Spleen (tissue), 11 donors: ENCODE data around the gene SCARB1. TPM values are rescaled to one million over a fixed set of nuclear protein-coding genes. Genes with fewer than 3 reads are reported as not detected.
A peak's percentile ranks its signal among the peaks of the same experiment; 100 is the strongest.

Experiments used
- DNase-seq: peaks from one replicate; pipeline ENCODE4 v3.0.0-alpha.2; 2020
- H3K27ac ChIP-seq, 8 donors: fragments of 200-600 bp; sonication (generic) in 7 of 8; 1 replicate in 4 of 8; 2 replicates in 4 of 8; pipeline versions ENCODE4 v1.5.0 to v1.8.0; 2016 to 2021; ENCODE audit warnings: inconsistent platforms in 4 of 8, mild to moderate bottlenecking in 4 of 8, moderate library complexity in 1 of 8
- H3K27me3 ChIP-seq, 7 donors: fragments of 200-600 bp; sonication (generic) in 6 of 7; replicated peaks in 1 of 7; 1 replicate in 4 of 7; 2 replicates in 3 of 7; pipeline versions ENCODE4 v1.5.0 to v1.8.0; 2016 to 2021; ENCODE audit warnings: inconsistent platforms in 3 of 7, mild to moderate bottlenecking in 1 of 7
- H3K36me3 ChIP-seq, 6 donors: fragments of 200-600 bp; sonication (generic) in 5 of 6; 1 replicate in 4 of 6; 2 replicates in 2 of 6; pipeline versions ENCODE4 v1.5.0 to v1.8.0; 2016 to 2021; ENCODE audit warnings: inconsistent platforms in 2 of 6
- H3K4me1 ChIP-seq, 6 donors: fragments of 200-600 bp; sonication (generic) in 5 of 6; 1 replicate in 3 of 6; 2 replicates in 3 of 6; pipeline versions ENCODE4 v1.5.0 to v1.8.0; 2016 to 2021; ENCODE audit warnings: inconsistent platforms in 3 of 6
- H3K4me3 ChIP-seq, 8 donors: fragments of 200-600 bp; sonication (generic) in 7 of 8; 1 replicate in 4 of 8; 2 replicates in 4 of 8; pipeline versions ENCODE4 v1.5.0 to v1.8.0; 2016 to 2021; ENCODE audit warnings: inconsistent platforms in 4 of 8, mild to moderate bottlenecking in 4 of 8, moderate library complexity in 2 of 8
- H3K9me3 ChIP-seq, 8 donors: fragments of 200-600 bp; sonication (generic) in 7 of 8; 1 replicate in 4 of 8; 2 replicates in 4 of 8; pipeline versions ENCODE4 v1.5.0 to v1.8.0; 2016 to 2021; ENCODE audit warnings: inconsistent platforms in 4 of 8
- CTCF ChIP-seq, 11 experiments: fragments of 200-600 bp in 7 of 11; fragments of 450-650 bp in 4 of 11; sonication (generic) in 4 of 11; IDR thresholded peaks in 8 of 11; conservative IDR thresholded peaks in 3 of 11; 1 replicate in 7 of 11; 2 replicates in 4 of 11; pipeline versions ENCODE4 v1.4.0 to v1.8.0; 2016 to 2021; ENCODE audit warnings: antibody characterized with exemption in 11 of 11, inconsistent platforms in 4 of 11, mild to moderate bottlenecking in 1 of 11
- POLR2A ChIP-seq, 3 donors: fragments of 450-650 bp; IDR thresholded peaks; one replicate each; pipeline ENCODE4 v1.5.1; 2017; ENCODE audit warnings: antibody characterized with exemption in 3 of 3, mild to moderate bottlenecking in 1 of 3
- POLR2AphosphoS5 ChIP-seq, 3 donors: sonication (generic); formaldehyde crosslinking; IDR thresholded peaks; one replicate each; pipeline ENCODE4 v1.5.1; 2017; ENCODE audit warnings: antibody characterized with exemption in 3 of 3
- WGBS, 5 donors: extraction: QIAGEN DNeasy Blood & Tissue Kit in 3 of 5; methylation state at CpG; one replicate each; pipeline versions ENCODE4 v1.1.5 to v1.1.7; 2013 to 2018; 5-methylcytosine and 5-hydroxymethylcytosine counted together
- intact Hi-C: fragments of 100-400 bp; cut with DNase I; formaldehyde crosslinking; loops from one replicate; pipeline ENCODE4 v1.15.0; 2023; ENCODE audit warnings: low total_unique reads
- polyA plus RNA-seq, 3 donors: library from polyadenylated mRNA; stranded (reverse); fragments of 200-250 nt; gene quantifications; one replicate each; pipeline ENCODE4 v1.2.1, GENCODE V29; 2013
- total RNA-seq, 7 donors: library from RNA; depleted of rRNA in 3 of 7; stranded (reverse); fragments of >200 nt in 3 of 7; fragmentation: NEBNext Ultra II Directional in 4 of 7; extraction: Animal tissue kit (Norgen Biotek cat#: 25700) in 4 of 7; gene quantifications; one replicate each; pipeline versions ENCODE4 v1.1.0 to v1.2.1, GENCODE V29; 2016 to 2021
- donor health status: healthy with polysubstance abuse.
- donor health status: DM: no; HTN: no; CAD: no; lungs with moderate emphysema.
- donor health status: DM: no; HTN: no; CAD: no.
- donor health status: Bipolar disorder and iron deficiency.
- donor health status: healthy.
- donor health status: DM: no; HTN: no; CAD: no.
- donor health status: DM: yes; HTN: yes; CAD: no.

SCARB1 gene
- total and polyA plus RNA-seq, 10 donors, result 11.9 to 59.3 (median 24.3) TPM

GRCh38 chr12:124764870-124765580 lies 98.6 kb downstream of the SCARB1 start:
- 37 to 78% (median 62%) methylated on average over 2 of the region's 2 CpGs for WGBS, 5 donors
- DNase-seq, result no peak
- intact Hi-C loops, result loop anchor here (10.0 kb wide), 2 partner anchors 200 to 420 kb away; partner anchors contain the start of gene NCOR2

GRCh38 chr12:124764451-124764850 lies 99.2 kb downstream of the SCARB1 start:
- peaks cover 0 to 12% (median 0%) of the 10 kb centered on the region in 7 donors for H3K27me3 ChIP-seq
- 66 to 87% (median 76%) methylated on average over 3 of the region's 3 CpGs for WGBS, 5 donors
- peaks cover 4 to 59% (median 24%) of the 10 kb centered on the region in 6 donors for H3K4me1 ChIP-seq
- peaks cover 0 to 21% (median 17%) of the 10 kb centered on the region in 8 donors for H3K9me3 ChIP-seq
- peak; percentile 33 to 80 (median 68) for TF ChIP-seq CTCF (IDR thresholded peaks at IDR 0.05 in 8 of 11, conservative IDR thresholded peaks at IDR 0.05 in 3 of 11)
- TF ChIP-seq POLR2AphosphoS5 (IDR thresholded peaks at IDR 0.05), result no peak
- intact Hi-C loops, result loop anchor here (10.0 kb wide), 2 partner anchors 200 to 420 kb away; partner anchors contain the start of gene NCOR2
- no peak overlapping the region for H3K4me3 ChIP-seq
- H3K36me3 ChIP-seq, result no peaks in the 10 kb centered on the region
- no peak for DNase-seq
- H3K27ac ChIP-seq, result peak overlapping the region in 6 of 8 donors; percentile 26 to 53 (median 42)

More at GRCh38 chr12:124764870-124765580, 98.6 kb downstream of the SCARB1 start:
- Histone ChIP-seq H3K36me3 (no peaks in the 10 kb centered on the region), H3K9me3 (peaks cover 0 to 21% (median 17%) of the 10 kb centered on the region in 8 donors), H3K4me1 (peaks cover 4 to 53% (median 21%) of the 10 kb centered on the region in 6 donors), H3K27ac (peak overlapping the region in 7 of 8 donors; percentile 14 to 53 (median 44)), H3K27me3 (peaks cover 0 to 12% (median 0%) of the 10 kb centered on the region in 7 donors), H3K4me3 (no peak overlapping the region)
- no peak for TF ChIP-seq POLR2A (IDR thresholded peaks at IDR 0.05)
- TF ChIP-seq CTCF (IDR thresholded peaks at IDR 0.05 in 8 of 11, conservative IDR thresholded peaks at IDR 0.05 in 3 of 11), result no peak
- TF ChIP-seq POLR2AphosphoS5 (IDR thresholded peaks at IDR 0.05), result no peak

- H3K27ac ChIP-seq, result peak overlapping the region in 2 of 8 donors; percentile 49 to 53
- H3K4me3 ChIP-seq, result no peak overlapping the region
- peaks cover 4 to 68% (median 30%) of the 10 kb centered on the region in 6 donors for H3K4me1 ChIP-seq
- DNase-seq, result no peak
- WGBS, 5 donors, result 31 to 63% (median 46%) methylated on average over 5 of the region's 5 CpGs
- no peaks in the 10 kb centered on the region for H3K36me3 ChIP-seq
- H3K9me3 ChIP-seq, result peaks cover 0 to 21% (median 17%) of the 10 kb centered on the region in 8 donors
- TF ChIP-seq POLR2A (IDR thresholded peaks at IDR 0.05), result no peak
- no peak for TF ChIP-seq POLR2AphosphoS5 (IDR thresholded peaks at IDR 0.05)
- TF ChIP-seq CTCF (IDR thresholded peaks at IDR 0.05 in 8 of 11, conservative IDR thresholded peaks at IDR 0.05 in 3 of 11), result no peak
- intact Hi-C loops, result loop anchor here (10.0 kb wide), 2 partner anchors 199 to 419 kb away; partner anchors contain the start of gene NCOR2
- H3K27me3 ChIP-seq, result peaks cover 0 to 12% (median 0%) of the 10 kb centered on the region in 7 donors
These were observed 100.1 kb downstream of the SCARB1 start for GRCh38 chr12:124763594-124763979.
